Neural cell (in vitro differentiated cells): Measurements from ENCODE around the gene N4BP3. TPM values are rescaled to one million over a fixed set of nuclear protein-coding genes. Genes with fewer than 3 reads are reported as not detected.

Experiments used
- H2AFZ ChIP-seq: fragments of 200-600, 300-800 bp; sonication (generic), shearing (Covaris generic); 2 replicates; pipeline ENCODE4 v1.6.0; 2014; ENCODE audit warnings: low read depth, mild to moderate bottlenecking, antibody characterized with exemption, low read length, moderate library complexity
- H3F3A ChIP-seq: fragments of 200-600 bp; shearing (Covaris generic); 2 replicates; pipeline ENCODE4 v1.6.1; 2016; ENCODE audit warnings: mild to moderate bottlenecking, moderate library complexity, mixed read lengths, antibody characterized with exemption, low read length; ENCODE audit not compliant: insufficient read depth, poor library complexity, severe bottlenecking
- H3K27ac ChIP-seq: fragments of 200-600, 300-800 bp; sonication (generic), shearing (Covaris generic); 2 replicates; pipeline ENCODE4 v1.5.1; 2014; ENCODE audit warnings: mild to moderate bottlenecking, low read length, moderate library complexity
- H3K27me3 ChIP-seq: fragments of 300-800, 200-600 bp; sonication (generic), shearing (Covaris generic); 2 replicates; pipeline ENCODE4 v1.6.0; 2014; ENCODE audit warnings: mild to moderate bottlenecking, low read depth, low read length, moderate library complexity; ENCODE audit not compliant: insufficient read depth
- H3K36me3 ChIP-seq: fragments of 300-800, 200-600 bp; sonication (generic), shearing (Covaris generic); 2 replicates; pipeline ENCODE4 v1.5.1; 2014; ENCODE audit warnings: mild to moderate bottlenecking, antibody characterized with exemption, low read length, moderate library complexity; ENCODE audit not compliant: insufficient read depth
- H3K4me2 ChIP-seq: fragments of 300-800, 200-600 bp; sonication (generic), shearing (Covaris generic); 2 replicates; pipeline ENCODE4 v1.6.0; 2014; ENCODE audit warnings: mild to moderate bottlenecking, low read length
- H3K4me3 ChIP-seq: fragments of 300-800, 200-600 bp; sonication (generic), shearing (Covaris generic); 2 replicates; pipeline ENCODE4 v1.5.1; 2014; ENCODE audit warnings: mild to moderate bottlenecking, low read length, moderate library complexity
- H3K79me2 ChIP-seq: fragments of 200-600 bp; shearing (Covaris generic); replicated peaks from 2 replicates; pipeline ENCODE4 v1.6.0; 2014; ENCODE audit warnings: mild to moderate bottlenecking, low read length, moderate library complexity; ENCODE audit not compliant: insufficient read depth
- H3K9ac ChIP-seq: fragments of 300-800, 200-600 bp; sonication (generic), shearing (Covaris generic); 2 replicates; pipeline ENCODE4 v1.6.1; 2016; ENCODE audit warnings: mild to moderate bottlenecking, low read length, mixed read lengths
- H3K9me2 ChIP-seq: fragments of 200-600 bp; shearing (Covaris generic); 2 replicates; pipeline ENCODE4 v1.6.1; 2016; ENCODE audit warnings: mild to moderate bottlenecking, low read length, mixed read lengths; ENCODE audit not compliant: insufficient read depth
- H3K9me3 ChIP-seq: fragments of 200-600, 300-800 bp; sonication (generic), shearing (Covaris generic); 2 replicates; pipeline ENCODE4 v1.6.1; 2016; ENCODE audit warnings: mild to moderate bottlenecking, mixed run types, low read length, moderate library complexity, mixed read lengths
- H4K20me1 ChIP-seq: fragments of 200-600 bp; shearing (Covaris generic); 2 replicates; pipeline ENCODE4 v1.6.1; 2016; ENCODE audit warnings: mild to moderate bottlenecking, mixed run types; ENCODE audit not compliant: insufficient read depth
- CTCF ChIP-seq: fragments of 450-650 bp; IDR thresholded peaks from 2 replicates; pipeline ENCODE4 v1.5.1; 2014; ENCODE audit warnings: antibody characterized with exemption, mild to moderate bottlenecking, moderate library complexity; ENCODE audit not compliant: poor library complexity, severe bottlenecking
- EP300 ChIP-seq: fragments of 450-650 bp; conservative IDR thresholded peaks from 2 replicates; pipeline ENCODE4 v1.6.1; 2014; ENCODE audit warnings: antibody characterized with exemption, mild to moderate bottlenecking, moderate library complexity; ENCODE audit not compliant: poor library complexity, severe bottlenecking
- EZH2 ChIP-seq: fragments of 200-600, 300-800 bp; shearing (Covaris generic), sonication (generic); IDR thresholded peaks from 2 replicates; pipeline ENCODE4 v1.6.1; 2014; ENCODE audit warnings: antibody characterized with exemption, low read length, borderline replicate concordance, mild to moderate bottlenecking; ENCODE audit not compliant: insufficient read depth, poor library complexity, severe bottlenecking
- MXI1 ChIP-seq: fragments of 450-650 bp; conservative IDR thresholded peaks from 2 replicates; pipeline ENCODE4 v1.6.1; 2014; ENCODE audit warnings: antibody characterized with exemption, mild to moderate bottlenecking; ENCODE audit not compliant: poor library complexity, severe bottlenecking
- POLR2AphosphoS5 ChIP-seq: IDR thresholded peaks from 2 replicates; pipeline ENCODE4 v1.6.1; 2012
- RAD21 ChIP-seq: fragments of 450-650 bp; conservative IDR thresholded peaks from 2 replicates; pipeline ENCODE4 v1.6.1; 2014; ENCODE audit warnings: antibody characterized with exemption, mild to moderate bottlenecking, moderate library complexity
- REST ChIP-seq: IDR thresholded peaks from 2 replicates; pipeline ENCODE4 v1.6.1; 2012; ENCODE audit warnings: borderline replicate concordance
- SMC3 ChIP-seq: fragments of 450-650 bp; conservative IDR thresholded peaks from 2 replicates; pipeline ENCODE4 v1.6.1; 2014; ENCODE audit warnings: antibody characterized with exemption, mild to moderate bottlenecking, moderate library complexity; ENCODE audit not compliant: poor library complexity
- TAF1 ChIP-seq: IDR thresholded peaks from 2 replicates; pipeline ENCODE4 v1.6.1; 2012; ENCODE audit warnings: low read depth
- polyA plus RNA-seq: library from polyadenylated mRNA; depleted of rRNA; stranded (reverse); fragments of >200 nt; gene quantifications from 2 replicates; pipeline ENCODE4 v1.2.3, GENCODE V29; 2014

N4BP3 gene
- polyA plus RNA-seq, 1 donor from 2014 or later = 4.6 TPM

GRCh38 chr5:178150977-178151734, 37.8 kb downstream of the N4BP3 start:
- peaks cover 5% of the 10 kb centered on the region for H3K79me2 ChIP-seq
- no peaks in the 10 kb centered on the region for H4K20me1 ChIP-seq
- no peak overlapping the region for H3K4me3 ChIP-seq
- no peaks in the 10 kb centered on the region for H3K9me3 ChIP-seq
- no peak overlapping the region for H3K4me2 ChIP-seq
- H3K9me2 ChIP-seq = no peaks in the 10 kb centered on the region
- no peaks in the 10 kb centered on the region for H3K27me3 ChIP-seq
- H3K36me3 ChIP-seq = no peaks in the 10 kb centered on the region
- no peak overlapping the region for H2AFZ ChIP-seq
- H3F3A ChIP-seq = no peaks in the 10 kb centered on the region
- TF ChIP-seq EZH2 = no peak
- TF ChIP-seq CTCF = no peak
- no peak for TF ChIP-seq SMC3
- no peak for TF ChIP-seq TAF1
- TF ChIP-seq RAD21 = no peak
- TF ChIP-seq REST = no peak
- TF ChIP-seq MXI1 = no peak
- no peak for TF ChIP-seq EP300
- no peak for TF ChIP-seq POLR2AphosphoS5
- H3K9ac ChIP-seq = no peak overlapping the region
- H3K27ac ChIP-seq = no peak overlapping the region

GRCh38 chr5:178152491-178153444, 39.4 kb downstream of the N4BP3 start:
- no peak for TF ChIP-seq MXI1
- no peak for TF ChIP-seq POLR2AphosphoS5
- no peak for TF ChIP-seq SMC3
- TF ChIP-seq EZH2 = no peak
- no peak for TF ChIP-seq TAF1
- no peak for TF ChIP-seq RAD21
- TF ChIP-seq REST = no peak
- TF ChIP-seq EP300 = no peak
- no peak for TF ChIP-seq CTCF
- no peaks in the 10 kb centered on the region for H3K36me3 ChIP-seq
- peak overlapping the region; percentile 74 for H3K4me3 ChIP-seq
- peak overlapping the region; percentile 65 for H3K9ac ChIP-seq
- H3K79me2 ChIP-seq = peaks cover 5% of the 10 kb centered on the region
- no peaks in the 10 kb centered on the region for H3K9me3 ChIP-seq
- no peaks in the 10 kb centered on the region for H3K27me3 ChIP-seq
- no peaks in the 10 kb centered on the region for H3F3A ChIP-seq
- H3K9me2 ChIP-seq = no peaks in the 10 kb centered on the region
- H4K20me1 ChIP-seq = no peaks in the 10 kb centered on the region
- no peak overlapping the region for H3K27ac ChIP-seq
- H2AFZ ChIP-seq = no peak overlapping the region
- peak overlapping the region; percentile 98 for H3K4me2 ChIP-seq
